K562 (cell line): ENCODE measurements around the gene SH3BP5L. TPM values are rescaled to one million over a fixed set of nuclear protein-coding genes. Genes with fewer than 3 reads are reported as not detected.

Experiments used
- CC2D1A ChIP-seq: fragments of 450-650 bp; IDR thresholded peaks from 2 replicates; pipeline ENCODE4 v1.6.1; 2017; ENCODE audit warnings: mild to moderate bottlenecking
- CTBP1 ChIP-seq: fragments of 450-650 bp; IDR thresholded peaks from 2 replicates; pipeline ENCODE4 v1.6.1; 2016; ENCODE audit warnings: borderline replicate concordance
- DEAF1 ChIP-seq: fragments of 450-650 bp; formaldehyde crosslinking; IDR thresholded peaks from 2 replicates; pipeline ENCODE4 v1.4.0; 2020; ENCODE audit warnings: mild to moderate bottlenecking, moderate library complexity
- E2F6 ChIP-seq, 2 experiments: IDR thresholded peaks; 2 replicates each; pipeline ENCODE4 v1.6.1; 2011; ENCODE audit warnings: borderline replicate concordance in 1 of 2, control low read depth in 1 of 2, low read depth in 1 of 2, low read length in 1 of 2, mild to moderate bottlenecking in 1 of 2, mixed read lengths in 1 of 2, moderate library complexity in 1 of 2; ENCODE audit not compliant: insufficient read depth in 1 of 2, insufficient read length in 1 of 2, poor library complexity in 1 of 2, severe bottlenecking in 1 of 2; ENCODE audit errors: extremely low read depth in 1 of 2
- E4F1 ChIP-seq: fragments of 250-450 bp; sonication (Bioruptor Pico); IDR thresholded peaks from 2 replicates; pipeline ENCODE4 v1.5.0; 2021; ENCODE audit warnings: mild to moderate bottlenecking, borderline replicate concordance
- GABPA ChIP-seq: fragments of 200-800 bp; sonication (Bioruptor generic); conservative IDR thresholded peaks from 2 replicates; pipeline ENCODE4 v1.6.1; 2016; ENCODE audit warnings: low read depth, missing genetic modification characterization, missing compliant biosample characterization
- HDAC2 ChIP-seq: fragments of 450-650 bp; IDR thresholded peaks from 2 replicates; pipeline ENCODE4 v1.6.1; 2016; ENCODE audit warnings: mild to moderate bottlenecking
- HNRNPH1 ChIP-seq: fragments of 200-400 bp; formaldehyde crosslinking; optimal IDR thresholded peaks from 2 replicates; pipeline ENCODE3; 2017; ENCODE audit warnings: low read depth, mild to moderate bottlenecking, low read length, moderate library complexity
- HOXB6 ChIP-seq: fragments of 250-450 bp; sonication (Bioruptor Pico); IDR thresholded peaks from 2 replicates; pipeline ENCODE4 v1.5.1; 2022; ENCODE audit warnings: mild to moderate bottlenecking, borderline replicate concordance
- HSF4 ChIP-seq: fragments of 250-450 bp; sonication (Bioruptor Pico); IDR thresholded peaks from 2 replicates; pipeline ENCODE4 v2.1.2; 2022; ENCODE audit warnings: mild to moderate bottlenecking, moderate library complexity, borderline replicate concordance
- MAFG ChIP-seq: fragments of 450-650 bp; conservative IDR thresholded peaks from 2 replicates; pipeline ENCODE4 v1.6.1; 2016; ENCODE audit warnings: missing genetic modification characterization, missing compliant biosample characterization
- MIER1 ChIP-seq: fragments of 450-650 bp; IDR thresholded peaks from 2 replicates; pipeline ENCODE4 v1.6.1; 2016; ENCODE audit warnings: antibody characterized with exemption, mild to moderate bottlenecking, low read depth
- MTA1 ChIP-seq: fragments of 450-650 bp; IDR thresholded peaks from 2 replicates; pipeline ENCODE4 v1.6.1; 2017; ENCODE audit warnings: borderline replicate concordance
- MTA3 ChIP-seq: fragments of 450-650 bp; formaldehyde crosslinking; IDR thresholded peaks from 2 replicates; pipeline ENCODE4 v1.6.1; 2017; ENCODE audit warnings: mild to moderate bottlenecking, borderline replicate concordance
- NFIC ChIP-seq: fragments of 450-650 bp; IDR thresholded peaks from 2 replicates; pipeline ENCODE4 v1.6.1; 2017; ENCODE audit warnings: mild to moderate bottlenecking, inconsistent platforms
- NONO ChIP-seq, 2 experiments: fragments of 200-400 bp in 1 of 2; fragments of 450-650 bp in 1 of 2; formaldehyde crosslinking in 1 of 2; IDR thresholded peaks; 2 replicates each; pipeline ENCODE4 v1.6.1; 2017; ENCODE audit warnings: low read depth in 2 of 2, mild to moderate bottlenecking in 2 of 2, moderate library complexity in 2 of 2, low read length in 1 of 2
- PML ChIP-seq: IDR thresholded peaks from 2 replicates; pipeline ENCODE4 v1.6.1; 2012; ENCODE audit warnings: low read length, inconsistent platforms
- SMARCC2 ChIP-seq: fragments of 450-650 bp; IDR thresholded peaks from 2 replicates; pipeline ENCODE4 v1.6.1; 2017; ENCODE audit warnings: antibody characterized with exemption, moderate library complexity, mild to moderate bottlenecking, low read depth
- ZEB2 ChIP-seq: fragments of 450-650 bp; IDR thresholded peaks from 2 replicates; pipeline ENCODE4 v1.6.1; 2016
- ZKSCAN3 ChIP-seq: fragments of 250-450 bp; sonication (Bioruptor Pico); IDR thresholded peaks from 2 replicates; pipeline ENCODE4 v1.4.0; 2020
- ZNF655 ChIP-seq: fragments of 250-450 bp; sonication (Bioruptor Pico); IDR thresholded peaks from 2 replicates; pipeline ENCODE4 v1.5.0; 2021
- ZNF766 ChIP-seq: fragments of 200-800 bp; sonication (Bioruptor generic); conservative IDR thresholded peaks from 2 replicates; pipeline ENCODE4 v1.6.1; 2016; ENCODE audit warnings: missing genetic modification characterization, missing compliant biosample characterization
- polyA plus RNA-seq, 8 experiments: library from polyadenylated mRNA; depleted of rRNA in 4 of 8; stranded (reverse) in 5 of 8; unstranded in 3 of 8; fragments of >200 nt; fragmentation: Nextera tagmentation in 2 of 8; fragmentation: Illumina TruSeq in 1 of 8; extraction: Ambion mirVana in 2 of 8; extraction: Trizol in 1 of 8; gene quantifications; 2 replicates each; pipeline versions ENCODE4 v1.2.1 to v1.2.3, GENCODE V29; 2011 to 2014; ENCODE audit warnings: inconsistent platforms in 1 of 8, missing spikeins in 1 of 8
- total RNA-seq, 7 experiments: library from RNA; depleted of rRNA in 6 of 7; stranded (reverse); fragments of >200 nt in 6 of 7; fragmentation: Illumina TruSeq in 2 of 7; extraction: Trizol in 2 of 7; gene quantifications; 2 replicates each; pipeline versions ENCODE4 v1.2.1 to v1.2.3, GENCODE V29; 2011 to 2021; ENCODE audit warnings: low replicate concordance in 1 of 7
- TF ChIP-seq, protein P1 (sequence below): fragments of 250-450 bp; sonication (Bioruptor Pico); IDR thresholded peaks from 2 replicates; pipeline ENCODE4 v1.4.0; 2020

SH3BP5L gene
- total and polyA plus RNA-seq, 9 of the 15 experiments (the other 6 are each of a cell fraction or from before 2014, with no cell fraction given), result 1.9 to 26.5 (median 15.8) TPM

DNA sequence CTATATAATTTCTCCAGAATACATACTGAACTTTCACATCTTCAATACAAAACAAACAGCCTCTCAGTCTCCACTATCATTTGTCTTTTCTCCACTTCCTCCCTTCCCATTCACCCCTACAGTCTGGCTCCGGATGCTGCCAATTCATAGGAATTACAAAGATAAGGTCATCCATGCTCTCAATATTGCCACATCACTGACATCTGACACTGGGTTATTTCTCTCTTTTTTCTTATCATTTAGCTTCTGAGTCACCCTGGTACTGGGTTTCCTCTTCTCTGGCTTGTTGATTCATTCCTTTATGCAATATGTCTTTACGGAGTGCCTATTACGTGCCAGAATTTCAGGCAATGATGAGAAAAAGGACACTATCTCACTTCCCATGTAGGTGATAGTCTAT is 3.1 kb upstream of the SH3BP5L start (continued):
- TF ChIP-seq E4F1 (CRISPR knock-in tag) (no peak), ZNF766 (CRISPR knock-in tag) (0 out of 2 replicates have a peak, but pooled peaks have one; percentile 28), ZNF655 (no peak), DEAF1 (CRISPR knock-in tag) (0 out of 2 replicates have a peak, but pooled peaks have one; percentile 8), ZEB2 (peak; percentile 87), PML (peak; percentile 23; the same call in 1 of the 2 replicates), MAFG (tag) (peak; percentile 80), NONO (IDR thresholded peaks at IDR 0.05; ENCODE audit: low read depth in 2 of 2, low read length in 1 of 2) (no peak), GABPA (tag) (peak; percentile 60), ZKSCAN3 (no peak), HOXB6 (CRISPR knock-in tag) (no peak), MTA3 (peak; percentile 27; the same call in 1 of the 2 replicates), NFIC (peak; percentile 60), CC2D1A (0 out of 2 replicates have a peak, but pooled peaks have one; percentile 23), HDAC2 (peak; percentile 94), E2F6 (IDR thresholded peaks at IDR 0.05; ENCODE audit: borderline replicate concordance in 1 of 2, extremely low read depth in 1 of 2, insufficient read depth in 1 of 2, insufficient read length in 1 of 2, low read depth in 1 of 2, low read length in 1 of 2, poor library complexity in 1 of 2, severe bottlenecking in 1 of 2) (no peak), CTBP1 (peak; percentile 77), MTA1 (peak; percentile 93), HSF4 (CRISPR knock-in tag) (no peak), SMARCC2 (peak; percentile 93), MIER1 (no peak), HNRNPH1 (no peak)
- TF ChIP-seq, protein P1, sequence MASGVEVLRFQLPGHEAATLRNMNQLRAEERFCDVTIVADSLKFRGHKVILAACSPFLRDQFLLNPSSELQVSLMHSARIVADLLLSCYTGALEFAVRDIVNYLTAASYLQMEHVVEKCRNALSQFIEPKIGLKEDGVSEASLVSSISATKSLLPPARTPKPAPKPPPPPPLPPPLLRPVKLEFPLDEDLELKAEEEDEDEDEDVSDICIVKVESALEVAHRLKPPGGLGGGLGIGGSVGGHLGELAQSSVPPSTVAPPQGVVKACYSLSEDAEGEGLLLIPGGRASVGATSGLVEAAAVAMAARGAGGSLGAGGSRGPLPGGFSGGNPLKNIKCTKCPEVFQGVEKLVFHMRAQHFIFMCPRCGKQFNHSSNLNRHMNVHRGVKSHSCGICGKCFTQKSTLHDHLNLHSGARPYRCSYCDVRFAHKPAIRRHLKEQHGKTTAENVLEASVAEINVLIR (CRISPR knock-in tag), result no peak
